Measurements from ENCODE around the gene IGSF9. TPM values are rescaled to one million over a fixed set of nuclear protein-coding genes. Genes with fewer than 3 reads are reported as not detected.
"Not testable (repeated sequence)": the region's sequence is repeated elsewhere in the genome, so short reads cannot be mapped to it uniquely, and the experiment has no call there.

Gene IGSF9
- total and polyA plus RNA-seq, 7 experiments from 2014 or later = 0.12 TPM; not detected in 5

GRCh38 chr1:159913451-159914192 lies 31.8 kb downstream of the IGSF9 start:
- H3K9me3 ChIP-seq (ENCODE audit: control insufficient read depth in 2 of 3, low read length in 3 of 3) = no peaks in the 10 kb centered on the region
- H3K4me3 ChIP-seq (ENCODE audit: low read length) = no peak overlapping the region
- peaks cover 33 to 42% of the 10 kb centered on the region in 2 donors for H3K4me1 ChIP-seq (ENCODE audit: control insufficient read depth in 2 of 2, insufficient read depth in 2 of 2, low read length in 2 of 2)
- intact Hi-C loops (cut with micrococcal nuclease) = no loop called here
- Mint-ChIP-seq H3K36me3 (peaks cover 0 to 26% (median 4%) of the 10 kb centered on the region in 5 donors), H3K27me3 (no peaks in the 10 kb centered on the region), H3K4me3 (peak overlapping the region in 2 of 10 donors; percentile 10 to 18), H3K9me3 (peaks cover 0 to 3% (median 0%) of the 10 kb centered on the region in 11 donors), H3K27ac (peak overlapping the region; percentile 62 to 99 (median 94)), H3K4me1 (peaks cover 50 to 76% (median 65%) of the 10 kb centered on the region in 7 donors)
- no peak overlapping the region for H3K27ac ChIP-seq (ENCODE audit: low read depth, low read length)
- ATAC-seq (no peak), DNase-seq (no peak)
- no peaks in the 10 kb centered on the region for H3K27me3 ChIP-seq (ENCODE audit: control insufficient read depth in 2 of 2, insufficient read depth in 2 of 2, low read length in 2 of 2)
- POLR2A ChIA-PET = no interaction called here
- peaks cover 0 to 26% (median 0%) of the 10 kb centered on the region in 3 experiments for H3K36me3 ChIP-seq (ENCODE audit: control insufficient read depth in 2 of 3, insufficient read depth in 3 of 3, low read length in 3 of 3)
- CTCF ChIA-PET = no interaction called here

GRCh38 chr1:159911326-159912070 lies 33.9 kb downstream of the IGSF9 start:
- peak overlapping the region; percentile 9 to 84 (median 67) for H3K4me3 Mint-ChIP-seq
- peaks cover 0 to 15% (median 0%) of the 10 kb centered on the region in 5 donors for H3K36me3 Mint-ChIP-seq
- no peaks in the 10 kb centered on the region for H3K27me3 Mint-ChIP-seq
- H3K4me1 Mint-ChIP-seq = peaks cover 48 to 85% (median 59%) of the 10 kb centered on the region in 7 donors
- H3K36me3 ChIP-seq (ENCODE audit: control insufficient read depth in 2 of 3, insufficient read depth in 3 of 3, low read length in 3 of 3) = peaks cover 0 to 7% (median 0%) of the 10 kb centered on the region in 3 experiments
- CTCF ChIA-PET = interaction anchor here (0.8 kb wide), 1 partner anchor 21 kb away, joined by 4 read pairs; no protein-coding TSS in a partner anchor
- H3K4me1 ChIP-seq (ENCODE audit: control insufficient read depth in 2 of 2, insufficient read depth in 2 of 2, low read length in 2 of 2) = peaks cover 33 to 42% of the 10 kb centered on the region in 2 donors
- intact Hi-C loops (cut with micrococcal nuclease) = no loop called here
- H3K27me3 ChIP-seq (ENCODE audit: control insufficient read depth in 2 of 2, insufficient read depth in 2 of 2, low read length in 2 of 2) = no peaks in the 10 kb centered on the region
- POLR2A ChIA-PET = interaction anchor here (0.6 kb wide), 1 partner anchor 8 kb away, joined by 3 read pairs; no protein-coding TSS in a partner anchor
- ATAC-seq = no peak
- peak overlapping the region; percentile 90 to 99 (median 94) for H3K27ac Mint-ChIP-seq
- H3K27ac ChIP-seq (ENCODE audit: low read depth, low read length) = peak overlapping the region; percentile 77
- H3K9me3 Mint-ChIP-seq = peaks cover 0 to 1% (median 0%) of the 10 kb centered on the region in 11 donors
- no peaks in the 10 kb centered on the region for H3K9me3 ChIP-seq (ENCODE audit: control insufficient read depth in 2 of 3, low read length in 3 of 3)
- DNase-seq = peak in 1 of 9 donors; percentile 14
- peak overlapping the region; percentile 22 for H3K4me3 ChIP-seq (ENCODE audit: low read length)

GRCh38 chr1:159908031-159908940 lies 37.1 kb downstream of the IGSF9 start:
- ChIA-PET CTCF (interaction anchor here (0.7 to 1.6 kb wide), 3 partner anchors 14 to 15 kb away, joined by 3 to 5 read pairs (median 4); no protein-coding TSS in a partner anchor), POLR2A (interaction anchor here (1.2 kb wide), 1 partner anchor 17 kb away, joined by 5 read pairs; the partner anchor contains the start of gene TAGLN2)
- H3K36me3 Mint-ChIP-seq = peaks cover 0 to 10% (median 0%) of the 10 kb centered on the region in 5 donors
- no peaks in the 10 kb centered on the region for H3K27me3 ChIP-seq (ENCODE audit: control insufficient read depth in 2 of 2, insufficient read depth in 2 of 2, low read length in 2 of 2)
- ATAC-seq = no peak
- H3K4me1 ChIP-seq (ENCODE audit: control insufficient read depth in 2 of 2, insufficient read depth in 2 of 2, low read length in 2 of 2) = peaks cover 33 to 41% of the 10 kb centered on the region in 2 donors
- no peak overlapping the region for H3K27ac ChIP-seq (ENCODE audit: low read depth, low read length)
- peaks cover 0 to 7% (median 0%) of the 10 kb centered on the region in 5 donors for H3K27me3 Mint-ChIP-seq
- intact Hi-C loops (cut with micrococcal nuclease) = no loop called here
- no peak overlapping the region for H3K4me3 Mint-ChIP-seq
- peaks cover 0 to 3% (median 0%) of the 10 kb centered on the region in 11 donors for H3K9me3 Mint-ChIP-seq
- H3K4me1 Mint-ChIP-seq = peaks cover 29 to 58% (median 48%) of the 10 kb centered on the region in 7 donors
- no peak for DNase-seq
- peak overlapping the region; percentile 23 to 96 (median 80) for H3K27ac Mint-ChIP-seq
- no peaks in the 10 kb centered on the region for H3K9me3 ChIP-seq (ENCODE audit: control insufficient read depth in 2 of 3, low read length in 3 of 3)
- H3K36me3 ChIP-seq (ENCODE audit: control insufficient read depth in 2 of 3, insufficient read depth in 3 of 3, low read length in 3 of 3) = no peaks in the 10 kb centered on the region
- no peak overlapping the region for H3K4me3 ChIP-seq (ENCODE audit: low read length)

- no peak overlapping the region for H3K4me3 Mint-ChIP-seq
- DNase-seq (no peak), ATAC-seq (no peak)
- CTCF ChIA-PET = interaction anchor here (1.3 to 1.6 kb wide), 3 partner anchors 15 to 108 kb away, joined by 3 to 5 read pairs (median 4); no protein-coding TSS in a partner anchor
- Histone ChIP-seq H3K4me3 (ENCODE audit: low read length) (no peak overlapping the region), H3K4me1 (ENCODE audit: control insufficient read depth in 2 of 2, insufficient read depth in 2 of 2, low read length in 2 of 2) (peaks cover 23 to 28% of the 10 kb centered on the region in 2 donors), H3K36me3 (ENCODE audit: control insufficient read depth in 2 of 3, insufficient read depth in 3 of 3, low read length in 3 of 3) (no peaks in the 10 kb centered on the region), H3K9me3 (ENCODE audit: control insufficient read depth in 2 of 3, low read length in 3 of 3) (no peaks in the 10 kb centered on the region), H3K27me3 (ENCODE audit: control insufficient read depth in 2 of 2, insufficient read depth in 2 of 2, low read length in 2 of 2) (no peaks in the 10 kb centered on the region), H3K27ac (ENCODE audit: low read depth, low read length) (no peak overlapping the region)
- peak overlapping the region in 5 of 9 donors; percentile 7 to 90 (median 32) for H3K27ac Mint-ChIP-seq
- H3K36me3 Mint-ChIP-seq = peaks cover 0 to 8% (median 0%) of the 10 kb centered on the region in 5 donors
- H3K9me3 Mint-ChIP-seq = peaks cover 0 to 3% (median 0%) of the 10 kb centered on the region in 11 donors
- peaks cover 0 to 8% (median 0%) of the 10 kb centered on the region in 5 donors for H3K27me3 Mint-ChIP-seq
- peaks cover 23 to 45% (median 34%) of the 10 kb centered on the region in 7 donors for H3K4me1 Mint-ChIP-seq
- POLR2A ChIA-PET = no interaction called here
- intact Hi-C loops (cut with micrococcal nuclease) = no loop called here
Observed at GRCh38 chr1:159906960-159907359, 38.5 kb downstream of the IGSF9 start.

- H3K4me3 ChIP-seq (ENCODE audit: low read length); ATAC-seq; H3K36me3 ChIP-seq (ENCODE audit: control insufficient read depth in 2 of 3, insufficient read depth in 3 of 3, low read length in 3 of 3); H3K27ac ChIP-seq (ENCODE audit: low read depth, low read length); H3K9me3 Mint-ChIP-seq; H3K4me3 Mint-ChIP-seq; H3K36me3 Mint-ChIP-seq; H3K9me3 ChIP-seq (ENCODE audit: control insufficient read depth in 2 of 3, low read length in 3 of 3); POLR2A ChIA-PET; H3K27ac Mint-ChIP-seq; DNase-seq; H3K27me3 Mint-ChIP-seq; intact Hi-C loops (cut with micrococcal nuclease); H3K27me3 ChIP-seq (ENCODE audit: control insufficient read depth in 2 of 2, insufficient read depth in 2 of 2, low read length in 2 of 2); H3K4me1 ChIP-seq (ENCODE audit: control insufficient read depth in 2 of 2, insufficient read depth in 2 of 2, low read length in 2 of 2): not testable (repeated sequence)
- CTCF ChIA-PET = interaction anchor here (0.6 kb wide), 1 partner anchor 103 kb away, joined by 5 read pairs; no protein-coding TSS in a partner anchor
- H3K4me1 Mint-ChIP-seq = peaks cover 0 to 16% (median 11%) of the 10 kb centered on the region in 7 donors
Observed at GRCh38 chr1:159904036-159904435, 41.4 kb downstream of the IGSF9 start.

GRCh38 chr1:159902541-159902940 lies 42.9 kb downstream of the IGSF9 start:
- POLR2A ChIA-PET = no interaction called here
- peaks cover 0 to 9% (median 8%) of the 10 kb centered on the region in 7 donors for H3K4me1 Mint-ChIP-seq
- intact Hi-C loops (cut with micrococcal nuclease) = no loop called here

More at GRCh38 chr1:159902541-159902940, 42.9 kb downstream of the IGSF9 start:
- H3K9me3 ChIP-seq (ENCODE audit: control insufficient read depth in 2 of 3, low read length in 3 of 3) = no peaks in the 10 kb centered on the region
- CTCF ChIA-PET = no interaction called here
- H3K4me3 ChIP-seq (ENCODE audit: low read length) = no peak overlapping the region
- no peak overlapping the region for H3K27ac ChIP-seq (ENCODE audit: low read depth, low read length)
- no peak overlapping the region for H3K4me3 Mint-ChIP-seq
- peaks cover 0 to 7% (median 0%) of the 10 kb centered on the region in 5 donors for H3K36me3 Mint-ChIP-seq
- DNase-seq (no peak), ATAC-seq (no peak)
- no peaks in the 10 kb centered on the region for H3K4me1 ChIP-seq (ENCODE audit: control insufficient read depth in 2 of 2, insufficient read depth in 2 of 2, low read length in 2 of 2)
- H3K9me3 Mint-ChIP-seq = peaks cover 0 to 3% (median 0%) of the 10 kb centered on the region in 11 donors
- H3K27me3 ChIP-seq (ENCODE audit: control insufficient read depth in 2 of 2, insufficient read depth in 2 of 2, low read length in 2 of 2) = no peaks in the 10 kb centered on the region
- H3K27me3 Mint-ChIP-seq = peaks cover 0 to 8% (median 0%) of the 10 kb centered on the region in 5 donors
- no peaks in the 10 kb centered on the region for H3K36me3 ChIP-seq (ENCODE audit: control insufficient read depth in 2 of 3, insufficient read depth in 3 of 3, low read length in 3 of 3)
- no peak overlapping the region for H3K27ac Mint-ChIP-seq

All from naive thymus-derived CD4-positive, alpha-beta T cell (primary cell).